WTC11 (cell line): ENCODE results near the gene CHAT.

Source experiments
- CREB1 ChIP-seq: sonication (generic); formaldehyde crosslinking; IDR thresholded peaks from 2 replicates; pipeline ENCODE4 v1.8.0; 2023; ENCODE audit warnings: mild to moderate bottlenecking, missing genetic modification reagents
- NR3C1 ChIP-seq: sonication (generic); formaldehyde crosslinking; conservative IDR thresholded peaks from 2 replicates; pipeline ENCODE4 v1.8.1; 2023; ENCODE audit warnings: low read depth, mild to moderate bottlenecking, missing genetic modification reagents
- ZNF425 ChIP-seq: fragments of 250-450 bp; sonication (Bioruptor Pico); conservative IDR thresholded peaks from 2 replicates; pipeline ENCODE4 v1.9.0; 2021; ENCODE audit warnings: mild to moderate bottlenecking

- TF ChIP-seq CREB1 (CRISPR knock-in tag), result no peak
- TF ChIP-seq ZNF425, result no peak
- TF ChIP-seq NR3C1 (CRISPR knock-in tag), result no peak
Measured at GRCh38 chr10:49690698-49691356, 77.0 kb downstream of the CHAT start.
